Measurements from ENCODE around the gene UBLCP1.

- TF ChIP-seq CTCF (IDR thresholded peaks at IDR 0.05) (no peak), POLR2A (IDR thresholded peaks at IDR 0.05) (no peak)
Measured at GRCh38 chr5:159244890-159245289, 18.2 kb upstream of the UBLCP1 start.
